Smooth muscle cell (in vitro differentiated cells): ENCODE results near the gene ZNF106. TPM values are rescaled to one million over a fixed set of nuclear protein-coding genes. Genes with fewer than 3 reads are reported as not detected.

Experiments used
- DNase-seq: peaks from one replicate; lab custom pipeline; 2025; ENCODE audit not compliant: unreplicated experiment; lab: John Stamatoyannopoulos, UW
- H2AFZ ChIP-seq: fragments of 200-600 bp; sonication (generic); 2 replicates; pipeline ENCODE4 v1.6.0; 2016; ENCODE audit warnings: antibody characterized with exemption, low read depth, mild to moderate bottlenecking
- H3F3A ChIP-seq: fragments of 200-600 bp; sonication (generic); 2 replicates; pipeline ENCODE4 v1.6.0; 2017; ENCODE audit warnings: antibody characterized with exemption, low read depth
- H3K27ac ChIP-seq: fragments of 200-600 bp; sonication (generic); 2 replicates; pipeline ENCODE4 v1.5.1; 2016; ENCODE audit warnings: low read depth, mild to moderate bottlenecking
- H3K27me3 ChIP-seq: fragments of 200-600 bp; sonication (generic); 2 replicates; pipeline ENCODE4 v1.6.1; 2016; ENCODE audit warnings: low read depth, mild to moderate bottlenecking
- H3K36me3 ChIP-seq: fragments of 200-600 bp; sonication (generic); 2 replicates; pipeline ENCODE4 v1.5.1; 2016; ENCODE audit warnings: low read depth
- H3K4me1 ChIP-seq: fragments of 200-600 bp; sonication (generic); 2 replicates; pipeline ENCODE4 v1.5.1; 2016; ENCODE audit warnings: low read depth
- H3K4me2 ChIP-seq: fragments of 200-600 bp; sonication (generic); 2 replicates; pipeline ENCODE4 v1.6.0; 2016; ENCODE audit warnings: mild to moderate bottlenecking
- H3K4me3 ChIP-seq: fragments of 200-600 bp; sonication (generic); 2 replicates; pipeline ENCODE4 v1.5.1; 2016; ENCODE audit warnings: mild to moderate bottlenecking
- H3K79me2 ChIP-seq: fragments of 200-600 bp; sonication (generic); 2 replicates; pipeline ENCODE4 v1.6.0; 2016; ENCODE audit warnings: low read depth, mild to moderate bottlenecking
- H3K9ac ChIP-seq: fragments of 200-600 bp; sonication (generic); 2 replicates; pipeline ENCODE4 v1.6.0; 2016; ENCODE audit warnings: low read depth
- H3K9me3 ChIP-seq: fragments of 200-600 bp; sonication (generic); replicated peaks from 2 replicates; pipeline ENCODE4 v1.5.1; 2016; ENCODE audit warnings: low read depth
- H4K20me1 ChIP-seq: fragments of 200-600 bp; sonication (generic); 2 replicates; pipeline ENCODE4 v1.6.0; 2016; ENCODE audit warnings: low read depth
- CTCF ChIP-seq: fragments of 200-600 bp; sonication (generic); IDR thresholded peaks from 2 replicates; pipeline ENCODE4 v1.5.1; 2017; ENCODE audit warnings: borderline replicate concordance, mild to moderate bottlenecking, antibody characterized with exemption; ENCODE audit not compliant: insufficient read depth, poor library complexity, severe bottlenecking
- WGBS: methylation state at CpG from one replicate; pipeline ENCODE4 v1.1.7; 2016; ENCODE audit warnings: low lambda C conversion rate; 5-methylcytosine and 5-hydroxymethylcytosine counted together
- polyA plus RNA-seq: library from polyadenylated mRNA; unstranded; fragments of >200 nt; fragmentation: Nextera tagmentation; extraction: Ambion mirVana; gene quantifications from 2 replicates; pipeline ENCODE4 v1.2.1, GENCODE V29; 2016
- total RNA-seq: library from RNA; depleted of rRNA; stranded (reverse); fragments of >200 nt; gene quantifications from 2 replicates; pipeline ENCODE4 v1.2.3, GENCODE V29; 2014

The ZNF106 gene
- total and polyA plus RNA-seq, 2 experiments from 2014 or later: 24.5 to 27.2 TPM

DNA sequence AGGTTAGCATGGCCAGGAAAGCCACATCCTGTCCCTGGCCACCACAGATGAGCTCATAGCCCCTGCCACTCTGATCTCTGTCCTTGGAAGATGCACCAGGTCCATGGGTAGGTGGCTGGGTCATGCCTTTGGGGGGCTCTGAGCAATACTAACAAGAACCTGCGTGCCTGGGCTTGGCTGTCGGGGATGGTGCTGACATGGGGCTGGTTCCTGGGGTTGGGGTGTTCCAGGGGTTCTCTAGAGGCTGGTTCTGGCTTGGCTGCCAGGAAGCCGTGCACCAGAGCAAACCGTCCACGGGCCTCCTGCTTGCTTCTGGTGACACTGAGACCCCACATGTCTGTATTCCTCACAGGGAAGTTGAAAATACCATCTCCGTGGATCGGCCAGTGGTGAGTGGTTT is 87.6 kb downstream of the ZNF106 start:
- 97% methylated on average over 7 of the region's 7 CpGs for WGBS
- H3K36me3 ChIP-seq: no peaks in the 10 kb centered on the region
- no peaks in the 10 kb centered on the region for H3K27me3 ChIP-seq
- no peaks in the 10 kb centered on the region for H3F3A ChIP-seq
- H2AFZ ChIP-seq: no peak overlapping the region
- H3K9ac ChIP-seq: no peak overlapping the region
- TF ChIP-seq CTCF: no peak
- DNase-seq: no peak
- no peak overlapping the region for H3K4me3 ChIP-seq
- no peaks in the 10 kb centered on the region for H3K79me2 ChIP-seq
- H3K4me1 ChIP-seq: no peaks in the 10 kb centered on the region
- no peaks in the 10 kb centered on the region for H3K9me3 ChIP-seq
- H3K27ac ChIP-seq: no peak overlapping the region
- no peak overlapping the region for H3K4me2 ChIP-seq
- no peaks in the 10 kb centered on the region for H4K20me1 ChIP-seq

- H3K27me3 ChIP-seq: no peaks in the 10 kb centered on the region
- no peak for DNase-seq
- 94% methylated on average over 15 of the region's 15 CpGs for WGBS
Observed at GRCh38 chr15:42402455-42403205, 88.3 kb downstream of the ZNF106 start.

DNA sequence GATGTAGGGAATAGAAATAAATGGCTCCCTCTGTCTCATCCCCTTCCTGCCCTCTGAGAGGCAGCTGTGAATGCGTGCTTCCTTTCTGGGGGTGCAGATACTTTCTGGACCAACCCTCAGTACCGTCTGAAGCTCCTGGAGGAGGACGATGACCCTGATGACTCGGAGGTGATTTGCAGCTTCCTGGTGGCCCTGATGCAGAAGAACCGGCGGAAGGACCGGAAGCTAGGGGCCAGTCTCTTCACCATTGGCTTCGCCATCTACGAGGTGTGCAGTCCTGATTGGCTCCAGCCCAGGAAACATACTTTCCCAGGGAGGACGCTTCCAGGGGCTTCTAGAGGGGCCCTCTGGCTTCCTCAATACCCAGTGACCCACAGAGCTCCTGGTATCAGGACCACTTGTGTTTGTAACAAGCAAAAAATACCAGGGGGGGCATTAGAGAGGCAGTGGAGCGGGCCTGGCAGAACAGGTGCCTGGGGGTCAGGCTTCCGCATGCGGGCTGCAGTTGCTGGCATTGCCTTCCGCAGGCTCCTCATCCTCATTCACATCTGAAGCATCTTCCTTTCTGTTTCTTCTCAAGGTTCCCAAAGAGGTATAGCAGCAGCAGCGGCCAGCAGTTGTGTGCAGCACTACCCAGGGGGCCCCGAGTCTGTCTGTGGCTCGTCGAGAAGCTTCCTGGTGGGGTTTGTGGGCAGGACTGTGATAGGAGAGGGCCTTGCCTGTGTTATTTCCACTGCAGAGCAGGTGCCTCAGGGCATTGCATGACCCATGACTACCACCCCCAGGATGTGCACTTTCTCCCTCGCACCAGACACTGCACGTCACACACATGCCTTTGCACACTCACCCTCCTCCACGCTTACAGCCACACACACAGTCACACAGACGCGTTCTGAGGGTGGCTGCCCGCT is 89.1 kb downstream of the ZNF106 start:
- Histone ChIP-seq H3F3A (no peaks in the 10 kb centered on the region), H4K20me1 (no peaks in the 10 kb centered on the region), H3K4me2 (no peak overlapping the region), H3K4me3 (no peak overlapping the region), H3K27ac (no peak overlapping the region), H3K27me3 (no peaks in the 10 kb centered on the region), H3K79me2 (no peaks in the 10 kb centered on the region), H3K9ac (no peak overlapping the region), H3K4me1 (no peaks in the 10 kb centered on the region), H3K9me3 (no peaks in the 10 kb centered on the region), H2AFZ (no peak overlapping the region), H3K36me3 (no peaks in the 10 kb centered on the region)
- no peak for TF ChIP-seq CTCF
- no peak for DNase-seq
- WGBS: 91% methylated on average over 24 of the region's 24 CpGs

More at GRCh38 chr15:42402455-42403205, 88.3 kb downstream of the ZNF106 start:
- H2AFZ ChIP-seq: no peak overlapping the region
- no peaks in the 10 kb centered on the region for H4K20me1 ChIP-seq
- TF ChIP-seq CTCF: no peak
- H3K27ac ChIP-seq: no peak overlapping the region
- no peak overlapping the region for H3K4me2 ChIP-seq
- H3K4me1 ChIP-seq: no peaks in the 10 kb centered on the region
- no peaks in the 10 kb centered on the region for H3K9me3 ChIP-seq
- no peak overlapping the region for H3K9ac ChIP-seq
- H3K4me3 ChIP-seq: no peak overlapping the region
- no peaks in the 10 kb centered on the region for H3F3A ChIP-seq
- H3K36me3 ChIP-seq: no peaks in the 10 kb centered on the region
- no peaks in the 10 kb centered on the region for H3K79me2 ChIP-seq
